HG03135 (cell line): Measurements from ENCODE around the gene TARS3.
"Not testable (repeated sequence)": the region's sequence is repeated elsewhere in the genome, so short reads cannot be mapped to it uniquely, and the experiment has no call there.

Experiments
- ATAC-seq: cut with Tn5 transposase; IDR thresholded peaks from one replicate; pipeline ENCODE4 v1.9.1; 2021; ENCODE audit warnings: mild to moderate bottlenecking, moderate library complexity; ENCODE audit not compliant: unreplicated experiment

Gene TARS3

GRCh38 chr15:101657171-101657570 lies 67.1 kb downstream of the TARS3 start:
- no peak for ATAC-seq

- not testable (repeated sequence) for ATAC-seq
These were observed 69.5 kb downstream of the TARS3 start for GRCh38 chr15:101654624-101655337.

- no peak for ATAC-seq
These were observed 70.1 kb downstream of the TARS3 start for GRCh38 chr15:101654171-101654570.

- no peak for ATAC-seq
These were observed 71.4 kb downstream of the TARS3 start for GRCh38 chr15:101652786-101653430.

GRCh38 chr15:101652098-101652785 lies 72.0 kb downstream of the TARS3 start, which contains the start of gene TM2D3:
Gene TM2D3, minus strand, starts transcription at chr15:101652381. Its CDS starts 20 bp downstream, at chr15:101652361.
- peak; percentile 79 for ATAC-seq

- peak; percentile 45 for ATAC-seq
These were observed 72.6 kb downstream of the TARS3 start for GRCh38 chr15:101651554-101652097.

- no peak for ATAC-seq
These were observed 74.1 kb downstream of the TARS3 start for GRCh38 chr15:101650145-101650544.

GRCh38 chr15:101648356-101648755 lies 75.9 kb downstream of the TARS3 start:
- no peak for ATAC-seq

GRCh38 chr15:101647251-101647650 lies 77.0 kb downstream of the TARS3 start:
- ATAC-seq: no peak

- ATAC-seq: no peak
These were observed 77.6 kb downstream of the TARS3 start for GRCh38 chr15:101646672-101647071.

- ATAC-seq: no peak
These were observed 81.9 kb downstream of the TARS3 start for GRCh38 chr15:101642361-101642760.

- no peak for ATAC-seq
These were observed 82.4 kb downstream of the TARS3 start for GRCh38 chr15:101641894-101642293.

- no peak for ATAC-seq
These were observed 83.0 kb downstream of the TARS3 start for GRCh38 chr15:101641129-101641764.

GRCh38 chr15:101639667-101640066 lies 84.6 kb downstream of the TARS3 start:
- ATAC-seq: no peak

GRCh38 chr15:101637919-101638318 lies 86.4 kb downstream of the TARS3 start:
- ATAC-seq: no peak

GRCh38 chr15:101637516-101637915 lies 86.8 kb downstream of the TARS3 start:
- no peak for ATAC-seq

- ATAC-seq: no peak
These were observed 87.2 kb downstream of the TARS3 start for GRCh38 chr15:101637038-101637437.

GRCh38 chr15:101635944-101636727 lies 88.1 kb downstream of the TARS3 start:
- no peak for ATAC-seq

GRCh38 chr15:101633356-101633755 lies 90.9 kb downstream of the TARS3 start:
- ATAC-seq: no peak

- not testable (repeated sequence) for ATAC-seq
These were observed 97.5 kb downstream of the TARS3 start for GRCh38 chr15:101626729-101627128.
